ENCODE data around the gene MLLT1.

- peak in 1 of 2 experiments; percentile 58; a peak in 1 of 4 replicates for TF ChIP-seq REST (IDR thresholded peaks at IDR 0.05; ENCODE audit: insufficient read depth in 1 of 2, low read depth in 2 of 2, low read length in 2 of 2)
- TF ChIP-seq POLR2AphosphoS5 (IDR thresholded peaks at IDR 0.05; ENCODE audit: low read depth, low read length), result no peak
- no peak for TF ChIP-seq SIN3A (IDR thresholded peaks at IDR 0.05; ENCODE audit: borderline replicate concordance, insufficient read depth, low read length)
- TF ChIP-seq TAF1 (IDR thresholded peaks at IDR 0.05; ENCODE audit: borderline replicate concordance, insufficient read depth, low read length), result no peak
These were observed 7.4 kb downstream of the MLLT1 start for GRCh38 chr19:6272411-6272791.
